GM12875 (cell line): ENCODE results near the gene PGK2.
"Not testable (repeated sequence)": the region's sequence is repeated elsewhere in the genome, so short reads cannot be mapped to it uniquely, and the experiment has no call there.

Source experiments
- H3K4me3 ChIP-seq: one replicate; pipeline ENCODE4 v1.5.1; 2011; ENCODE audit warnings: low read depth, low read length, control low read depth
- TF ChIP-seq, protein P1 (sequence below): IDR thresholded peaks from 2 replicates; pipeline ENCODE4 v1.5.1; 2011; ENCODE audit warnings: low read depth, mild to moderate bottlenecking, control low read depth, inconsistent platforms, low read length, moderate library complexity, borderline replicate concordance; ENCODE audit not compliant: insufficient read depth

PGK2 gene

DNA sequence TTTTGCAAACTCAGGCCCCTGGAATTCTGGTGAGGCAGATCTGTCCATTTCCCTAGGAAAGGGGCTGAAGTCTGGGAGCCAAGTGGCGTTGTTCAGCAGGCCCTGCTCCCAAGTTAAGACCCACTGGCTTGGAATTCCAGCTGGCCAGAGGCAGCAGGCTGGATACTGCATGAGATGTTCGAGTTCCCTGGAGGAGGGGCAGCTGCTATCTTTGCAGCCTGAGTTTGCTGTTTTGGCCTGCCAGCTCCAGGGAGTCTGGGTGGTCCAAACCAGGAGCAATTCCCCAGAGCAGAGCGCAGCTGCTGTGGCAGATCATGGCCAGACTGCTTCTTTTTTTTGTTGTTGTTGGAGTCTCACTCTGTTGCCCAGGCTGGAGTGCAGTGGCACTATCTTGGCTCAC, 18.2 kb upstream of the PGK2 start:
- H3K4me3 ChIP-seq: no peak overlapping the region
- TF ChIP-seq, protein P1, sequence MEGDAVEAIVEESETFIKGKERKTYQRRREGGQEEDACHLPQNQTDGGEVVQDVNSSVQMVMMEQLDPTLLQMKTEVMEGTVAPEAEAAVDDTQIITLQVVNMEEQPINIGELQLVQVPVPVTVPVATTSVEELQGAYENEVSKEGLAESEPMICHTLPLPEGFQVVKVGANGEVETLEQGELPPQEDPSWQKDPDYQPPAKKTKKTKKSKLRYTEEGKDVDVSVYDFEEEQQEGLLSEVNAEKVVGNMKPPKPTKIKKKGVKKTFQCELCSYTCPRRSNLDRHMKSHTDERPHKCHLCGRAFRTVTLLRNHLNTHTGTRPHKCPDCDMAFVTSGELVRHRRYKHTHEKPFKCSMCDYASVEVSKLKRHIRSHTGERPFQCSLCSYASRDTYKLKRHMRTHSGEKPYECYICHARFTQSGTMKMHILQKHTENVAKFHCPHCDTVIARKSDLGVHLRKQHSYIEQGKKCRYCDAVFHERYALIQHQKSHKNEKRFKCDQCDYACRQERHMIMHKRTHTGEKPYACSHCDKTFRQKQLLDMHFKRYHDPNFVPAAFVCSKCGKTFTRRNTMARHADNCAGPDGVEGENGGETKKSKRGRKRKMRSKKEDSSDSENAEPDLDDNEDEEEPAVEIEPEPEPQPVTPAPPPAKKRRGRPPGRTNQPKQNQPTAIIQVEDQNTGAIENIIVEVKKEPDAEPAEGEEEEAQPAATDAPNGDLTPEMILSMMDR: no peak

DNA sequence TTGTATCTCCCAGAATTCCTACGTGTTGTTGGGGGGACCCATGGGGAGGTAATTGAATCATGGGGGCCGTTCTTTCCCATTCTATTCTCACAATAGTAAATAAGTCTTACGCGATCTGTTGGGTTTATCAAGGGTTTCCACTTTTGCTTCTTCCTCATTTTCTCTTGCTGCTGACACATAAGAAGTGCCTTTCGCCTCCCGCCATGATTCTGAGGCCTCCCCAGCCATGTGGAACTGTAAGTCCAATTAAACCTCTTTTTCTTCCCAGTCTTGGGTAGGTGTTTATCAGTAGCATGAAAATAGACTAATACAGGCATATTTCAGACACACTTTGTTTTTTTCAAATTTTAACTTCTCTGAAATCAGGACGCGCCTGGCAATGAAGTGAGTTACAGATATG, 14.4 kb upstream of the PGK2 start:
- TF ChIP-seq, protein P1: no peak
- H3K4me3 ChIP-seq: no peak overlapping the region

DNA sequence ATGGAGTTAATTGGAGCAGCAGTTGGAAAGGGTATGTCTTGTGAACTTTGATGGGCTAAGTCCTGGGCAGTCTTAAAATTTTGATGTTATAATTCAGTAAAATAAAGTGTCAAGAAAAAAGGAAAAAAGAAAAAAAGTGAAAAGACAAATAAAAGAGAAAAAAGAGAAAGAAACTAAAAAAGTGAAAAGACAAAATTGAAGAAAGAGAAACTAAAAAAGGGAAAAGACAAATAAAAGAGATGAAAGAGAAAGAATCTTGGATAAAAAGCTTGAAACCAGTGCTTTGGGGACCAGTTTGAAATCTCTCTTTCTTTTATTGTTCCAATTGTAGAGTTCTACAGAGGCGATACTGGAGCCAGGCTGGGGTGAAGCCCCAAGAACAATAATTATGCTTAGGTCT, 12.0 kb upstream of the PGK2 start:
- TF ChIP-seq, protein P1: no peak
- H3K4me3 ChIP-seq: no peak overlapping the region

DNA sequence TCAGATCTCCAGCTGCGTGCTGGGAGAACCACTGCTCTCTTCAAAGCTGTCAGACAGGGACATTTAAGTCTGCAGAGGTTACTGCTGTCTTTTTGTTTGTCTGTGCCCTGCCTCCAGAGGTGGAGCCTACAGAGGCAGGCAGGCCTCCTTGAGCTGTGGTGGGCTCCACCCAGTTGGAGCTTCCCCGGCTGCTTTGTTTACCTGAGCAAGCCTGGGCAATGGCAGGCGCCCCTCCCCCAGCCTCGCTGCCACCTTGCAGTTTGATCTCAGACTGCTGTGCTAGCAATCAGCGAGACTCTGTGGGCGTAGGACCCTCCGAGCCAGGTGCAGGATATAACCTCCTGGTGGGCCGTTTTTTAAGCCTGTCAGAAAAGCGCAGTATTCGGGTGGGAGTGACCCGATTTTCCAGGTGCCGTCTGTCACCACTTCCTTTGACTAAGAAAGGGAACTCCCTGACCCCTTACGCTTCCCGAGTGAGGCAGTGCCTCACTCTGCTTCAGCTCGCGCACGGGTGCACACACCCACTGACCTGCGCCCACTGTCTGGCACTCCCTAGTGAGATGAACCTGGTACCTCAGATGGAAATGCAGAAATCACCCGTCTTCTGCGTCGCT, 9.9 kb upstream of the PGK2 start:
- H3K4me3 ChIP-seq: not testable (repeated sequence)

DNA sequence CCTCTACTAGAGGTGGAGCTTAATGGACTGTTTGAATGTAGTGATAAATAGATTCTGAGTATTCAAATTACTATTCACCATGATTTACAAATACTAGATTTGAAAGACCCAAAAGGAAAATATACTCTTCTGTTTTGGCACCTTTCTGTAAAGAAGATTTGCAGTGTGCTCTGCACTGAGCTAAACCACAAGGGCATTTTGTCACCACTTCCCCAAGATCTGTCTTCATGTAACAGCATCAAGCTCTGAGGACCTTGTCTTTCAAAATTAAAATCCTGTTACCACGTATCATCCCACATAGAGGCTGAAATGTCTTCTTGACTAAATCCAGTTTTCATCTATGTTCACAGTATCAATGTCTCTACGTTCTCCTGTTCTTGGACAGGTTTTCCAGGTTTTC, 3.3 kb upstream of the PGK2 start:
- TF ChIP-seq, protein P1: no peak
- H3K4me3 ChIP-seq: no peak overlapping the region

DNA sequence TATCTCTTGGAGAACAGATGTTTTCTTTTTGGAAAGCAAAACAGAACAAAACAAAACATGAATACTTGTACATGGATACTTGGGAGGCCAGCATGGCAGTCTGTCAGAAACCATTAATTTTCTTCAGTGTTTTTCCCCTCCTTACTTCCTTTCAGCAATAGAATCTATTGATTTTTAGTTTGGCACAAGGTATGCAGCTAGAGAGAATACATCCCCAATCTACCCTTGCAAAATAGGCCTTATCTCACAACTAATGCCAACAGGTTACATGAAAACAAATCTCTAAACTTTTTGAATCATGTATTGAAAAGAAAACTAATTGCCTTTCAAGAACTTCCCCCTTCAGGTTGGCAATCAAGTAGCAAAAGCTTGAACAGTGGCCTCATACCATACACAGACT, 2.8 kb downstream of the PGK2 start:
- TF ChIP-seq, protein P1: no peak
- H3K4me3 ChIP-seq: no peak overlapping the region

DNA sequence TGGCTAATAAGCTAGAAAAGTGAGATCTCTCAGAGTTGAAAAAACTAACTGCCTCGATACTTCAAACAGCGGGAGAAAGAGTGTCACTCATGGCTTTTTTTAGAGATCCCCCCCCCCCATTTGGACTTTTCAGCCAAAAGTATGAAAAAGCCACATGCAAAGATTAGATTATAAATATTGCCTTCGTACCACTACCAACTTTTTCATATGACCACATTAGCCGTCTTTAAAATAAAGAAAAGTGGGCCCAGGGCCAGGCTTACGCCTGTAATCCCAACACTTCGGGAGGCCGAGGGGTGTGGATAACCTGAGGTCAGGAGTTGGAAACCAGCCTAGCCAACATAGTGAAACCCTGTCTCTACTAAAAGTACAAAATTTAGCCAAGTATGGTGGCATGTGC, 4.4 kb downstream of the PGK2 start:
- TF ChIP-seq, protein P1: no peak
- no peak overlapping the region for H3K4me3 ChIP-seq

DNA sequence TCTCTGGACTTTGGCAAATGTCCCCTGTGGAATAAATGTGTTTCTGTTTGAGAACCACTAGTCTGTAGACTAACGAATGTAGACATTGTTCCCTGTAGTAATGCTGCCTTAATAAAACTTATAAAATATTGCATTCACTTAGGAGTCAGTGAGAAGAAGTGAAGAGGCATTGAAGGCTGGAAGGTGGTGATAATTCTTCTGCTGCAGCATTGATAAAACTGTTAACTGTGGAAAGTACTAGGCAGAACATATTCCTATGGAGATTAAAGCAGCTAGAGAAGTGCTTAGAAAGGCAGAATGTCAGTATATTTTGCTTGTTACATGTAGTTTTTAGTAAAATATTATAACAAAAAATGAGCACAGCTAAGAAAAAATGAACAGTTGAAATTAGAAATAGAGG, 4.8 kb downstream of the PGK2 start:
- TF ChIP-seq, protein P1: no peak
- H3K4me3 ChIP-seq: no peak overlapping the region
